SK-N-SH treated with all-trans-retinoic acid at 6 μM for 48 hours (cell line): ENCODE results near the gene OTOF.

Experiments
- ATAC-seq: fragments of 200-7000 bp; cut with Tn5 transposase; 3 replicates; pipeline ENCODE4 v1.9.1; 2020; ENCODE audit warnings: mild to moderate bottlenecking, moderate library complexity
- ARNTL ChIP-seq: fragments of 450-650 bp; formaldehyde crosslinking; IDR thresholded peaks from 2 replicates; pipeline ENCODE4 v1.5.0; 2020; ENCODE audit warnings: low read depth, mild to moderate bottlenecking, moderate library complexity, borderline replicate concordance
- BACH2 ChIP-seq: fragments of 250-450 bp; sonication (Bioruptor Pico); IDR thresholded peaks from 2 replicates; pipeline ENCODE4 v1.9.0; 2021; ENCODE audit warnings: mild to moderate bottlenecking, borderline replicate concordance
- CREB5 ChIP-seq: fragments of 250-450 bp; sonication (Bioruptor Pico); IDR thresholded peaks from 2 replicates; pipeline ENCODE4 v1.5.1; 2020; ENCODE audit warnings: low read depth, mild to moderate bottlenecking, moderate library complexity
- CSDC2 ChIP-seq: fragments of 250-450 bp; sonication (Bioruptor Pico); IDR thresholded peaks from 2 replicates; pipeline ENCODE4 v1.5.0; 2020; ENCODE audit warnings: mild to moderate bottlenecking, moderate library complexity
- CSRNP3 ChIP-seq: fragments of 250-450 bp; sonication (Bioruptor Pico); IDR thresholded peaks from 2 replicates; pipeline ENCODE4 v1.5.1; 2021; ENCODE audit warnings: mild to moderate bottlenecking, moderate library complexity
- GLIS3 ChIP-seq: fragments of 250-450 bp; sonication (Bioruptor Pico); IDR thresholded peaks from 2 replicates; pipeline ENCODE4 v1.5.0; 2020; ENCODE audit warnings: mild to moderate bottlenecking, moderate library complexity
- OSR1 ChIP-seq: fragments of 250-450 bp; sonication (Bioruptor Pico); IDR thresholded peaks from 2 replicates; pipeline ENCODE4 v1.8.0; 2022; ENCODE audit warnings: moderate library complexity, mild to moderate bottlenecking, inconsistent platforms
- PATZ1 ChIP-seq: fragments of 250-450 bp; sonication (Bioruptor Pico); IDR thresholded peaks from 2 replicates; pipeline ENCODE4 v1.8.0; 2020; ENCODE audit warnings: mild to moderate bottlenecking, moderate library complexity, borderline replicate concordance
- RARB ChIP-seq: fragments of 250-450 bp; sonication (Bioruptor Pico); IDR thresholded peaks from 2 replicates; pipeline ENCODE4 v1.8.0; 2021; ENCODE audit warnings: mild to moderate bottlenecking, moderate library complexity
- SNAI2 ChIP-seq: fragments of 250-450 bp; sonication (Bioruptor Pico); IDR thresholded peaks from 2 replicates; pipeline ENCODE4 v1.5.0; 2020; ENCODE audit warnings: mild to moderate bottlenecking, moderate library complexity
- TCF4 ChIP-seq: fragments of 250-450 bp; sonication (Bioruptor Pico); IDR thresholded peaks from 2 replicates; pipeline ENCODE4 v1.8.0; 2021; ENCODE audit warnings: mild to moderate bottlenecking, moderate library complexity, borderline replicate concordance
- TOX ChIP-seq: fragments of 250-450 bp; sonication (Bioruptor Pico); IDR thresholded peaks from 2 replicates; pipeline ENCODE4 v1.8.0; 2021; ENCODE audit warnings: mild to moderate bottlenecking, moderate library complexity, borderline replicate concordance
- TSHZ2 ChIP-seq: fragments of 250-450 bp; sonication (Bioruptor Pico); IDR thresholded peaks from 2 replicates; pipeline ENCODE4 v1.5.0; 2020; ENCODE audit warnings: mild to moderate bottlenecking, moderate library complexity
- ZFP3 ChIP-seq: fragments of 250-450 bp; sonication (Bioruptor Pico); IDR thresholded peaks from 2 replicates; pipeline ENCODE4 v1.5.0; 2020; ENCODE audit warnings: mild to moderate bottlenecking, moderate library complexity
- ZNF565 ChIP-seq: fragments of 450-650 bp; formaldehyde crosslinking; conservative IDR thresholded peaks from 2 replicates; pipeline ENCODE4 v1.5.0; 2020; ENCODE audit warnings: low read depth, mild to moderate bottlenecking, moderate library complexity
- ZNF70 ChIP-seq: fragments of 450-650 bp; formaldehyde crosslinking; IDR thresholded peaks from 2 replicates; pipeline ENCODE4 v1.5.0; 2020; ENCODE audit warnings: mild to moderate bottlenecking, moderate library complexity
- ZNF8 ChIP-seq: fragments of 450-650 bp; formaldehyde crosslinking; IDR thresholded peaks from 2 replicates; pipeline ENCODE4 v1.5.0; 2020; ENCODE audit warnings: mild to moderate bottlenecking, moderate library complexity
- TF ChIP-seq, protein P1 (sequence below): fragments of 250-450 bp; sonication (Bioruptor Pico); IDR thresholded peaks from 2 replicates; pipeline ENCODE4 v1.8.0; 2021; ENCODE audit warnings: low read depth, mild to moderate bottlenecking, moderate library complexity, borderline replicate concordance

OTOF gene

DNA sequence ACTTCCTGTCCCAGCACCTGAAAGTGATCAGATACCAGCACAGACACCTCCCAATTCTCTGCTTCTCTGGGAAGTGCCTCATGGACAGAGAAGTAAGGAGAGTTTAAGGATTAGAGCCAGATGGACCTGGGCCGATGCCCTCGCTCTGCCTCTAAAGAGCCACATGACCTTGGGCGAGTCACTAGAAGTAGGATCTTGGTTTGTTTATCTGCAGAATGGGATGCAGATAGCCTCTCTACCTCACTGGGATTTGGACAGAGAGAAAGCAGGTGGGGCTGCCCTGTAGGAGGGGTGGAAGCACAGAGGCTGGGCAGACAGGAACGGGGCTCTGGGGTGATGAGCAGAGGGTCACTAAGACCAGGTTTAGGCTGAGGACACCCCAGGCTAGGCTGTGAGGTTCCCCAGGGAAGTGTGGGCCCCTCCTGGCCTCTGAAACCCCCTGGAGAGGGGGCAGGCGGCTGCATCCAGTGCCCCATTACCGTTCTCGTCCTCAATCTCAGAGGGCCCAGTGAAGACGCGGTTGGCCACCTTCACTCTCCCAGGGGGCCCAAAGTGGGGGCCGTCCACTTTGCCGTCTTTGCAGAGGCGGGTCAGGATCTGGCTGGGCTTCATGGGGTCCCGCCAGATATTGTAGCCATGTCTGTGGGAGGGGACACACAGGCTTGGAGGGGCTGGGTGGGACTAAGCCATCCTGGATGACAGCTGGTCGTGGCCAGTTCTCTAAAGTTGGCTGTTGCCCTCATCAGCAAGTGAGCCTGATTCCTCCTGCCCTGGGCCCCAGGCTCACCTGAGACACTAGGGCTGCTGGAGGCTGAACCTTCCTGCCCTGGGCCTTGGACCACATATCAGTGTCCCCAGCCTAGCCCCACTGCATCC is 13.3 kb downstream of the OTOF start:
- no peak for ATAC-seq
- TF ChIP-seq TCF4 (CRISPR knock-in tag) (no peak), TSHZ2 (CRISPR knock-in tag) (no peak), CSRNP3 (CRISPR knock-in tag) (no peak), ZNF70 (CRISPR knock-in tag) (no peak), TOX (no peak), CSDC2 (no peak), ARNTL (CRISPR knock-in tag) (no peak), BACH2 (CRISPR knock-in tag) (no peak), PATZ1 (no peak), RARB (CRISPR knock-in tag) (no peak), ZNF565 (CRISPR knock-in tag) (no peak), ZNF8 (CRISPR knock-in tag) (no peak), OSR1 (no peak), ZFP3 (CRISPR knock-in tag) (no peak)
- TF ChIP-seq, protein P1, sequence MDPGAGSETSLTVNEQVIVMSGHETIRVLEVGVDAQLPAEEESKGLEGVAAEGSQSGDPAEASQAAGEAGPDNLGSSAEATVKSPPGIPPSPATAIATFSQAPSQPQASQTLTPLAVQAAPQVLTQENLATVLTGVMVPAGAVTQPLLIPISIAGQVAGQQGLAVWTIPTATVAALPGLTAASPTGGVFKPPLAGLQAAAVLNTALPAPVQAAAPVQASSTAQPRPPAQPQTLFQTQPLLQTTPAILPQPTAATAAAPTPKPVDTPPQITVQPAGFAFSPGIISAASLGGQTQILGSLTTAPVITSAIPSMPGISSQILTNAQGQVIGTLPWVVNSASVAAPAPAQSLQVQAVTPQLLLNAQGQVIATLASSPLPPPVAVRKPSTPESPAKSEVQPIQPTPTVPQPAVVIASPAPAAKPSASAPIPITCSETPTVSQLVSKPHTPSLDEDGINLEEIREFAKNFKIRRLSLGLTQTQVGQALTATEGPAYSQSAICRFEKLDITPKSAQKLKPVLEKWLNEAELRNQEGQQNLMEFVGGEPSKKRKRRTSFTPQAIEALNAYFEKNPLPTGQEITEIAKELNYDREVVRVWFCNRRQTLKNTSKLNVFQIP (CRISPR knock-in tag), result no peak

DNA sequence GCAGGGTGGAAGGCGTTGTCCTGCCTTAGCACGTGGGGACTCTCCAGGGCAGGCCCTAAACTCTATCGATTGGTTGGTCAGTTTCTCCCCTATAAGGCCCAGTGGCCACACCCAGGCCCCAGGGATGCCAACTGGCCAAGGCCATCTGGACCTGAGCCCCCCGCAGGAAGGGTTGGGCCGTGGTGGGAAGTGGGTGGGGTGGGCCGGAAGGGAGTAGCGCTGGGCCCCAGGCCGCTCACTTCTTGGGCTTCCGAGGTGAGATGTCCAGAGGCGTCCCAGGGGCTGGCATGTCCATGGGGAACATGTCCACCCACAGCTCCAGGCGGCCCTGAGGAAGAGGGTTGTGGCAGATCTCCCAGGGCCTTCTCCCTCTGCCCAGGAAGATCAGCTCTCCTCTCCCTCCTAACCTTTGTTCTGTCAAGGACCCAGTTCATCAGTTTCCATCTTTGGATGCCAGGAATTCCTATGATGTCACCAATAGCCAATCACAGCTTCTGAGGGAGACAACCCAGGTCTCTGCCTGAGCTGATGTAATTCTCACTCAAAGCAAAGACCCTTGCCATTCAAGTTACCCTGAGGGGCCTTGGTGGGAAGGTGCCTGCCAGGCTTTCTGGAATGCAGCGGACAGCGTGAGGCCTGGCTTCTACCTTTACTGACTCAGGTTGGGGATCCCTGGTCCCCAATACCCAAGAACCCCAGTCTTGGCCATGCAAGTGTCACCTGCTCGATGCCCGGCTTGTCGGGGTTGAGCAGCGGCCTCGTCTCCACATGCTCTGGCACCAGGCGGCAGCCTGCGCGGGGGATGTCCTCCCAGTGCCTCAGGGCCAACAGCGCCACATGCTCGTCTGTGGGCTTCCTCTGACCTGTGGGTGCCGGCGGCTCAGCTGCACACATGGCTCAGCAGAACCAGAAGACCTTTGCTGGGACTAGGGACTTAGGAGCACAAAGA is 14.4 kb downstream of the OTOF start:
- TF ChIP-seq SNAI2 (CRISPR knock-in tag) (no peak), GLIS3 (no peak), ZFP3 (CRISPR knock-in tag) (no peak), ZNF70 (CRISPR knock-in tag) (no peak), CREB5 (no peak), ZNF8 (CRISPR knock-in tag) (no peak), TOX (no peak)

More for the DNA sequence above, 14.4 kb downstream of the OTOF start:
- ATAC-seq, result no peak
